Stimulated activated CD4-positive, alpha-beta T cell treated with anti-CD3 and anti-CD28 coated beads, TNF-alpha, amount 100 ng/mL, for 24 hours (primary cell): ENCODE data around the gene CEP170.
A peak's percentile ranks its signal among the peaks of the same experiment; 100 is the strongest.
"Not testable (repeated sequence)": the region's sequence is repeated elsewhere in the genome, so short reads cannot be mapped to it uniquely, and the experiment has no call there.

ENCODE experiments used
- DNase-seq, 3 experiments: peaks; one replicate each; pipeline ENCODE4 v3.0.0-alpha.2; 2020; ENCODE audit warnings: low read depth in 3 of 3

Gene CEP170

GRCh38 chr1:243173758-243174369 lies 81.2 kb downstream of the CEP170 start:
- DNase-seq: not testable (repeated sequence)

DNA sequence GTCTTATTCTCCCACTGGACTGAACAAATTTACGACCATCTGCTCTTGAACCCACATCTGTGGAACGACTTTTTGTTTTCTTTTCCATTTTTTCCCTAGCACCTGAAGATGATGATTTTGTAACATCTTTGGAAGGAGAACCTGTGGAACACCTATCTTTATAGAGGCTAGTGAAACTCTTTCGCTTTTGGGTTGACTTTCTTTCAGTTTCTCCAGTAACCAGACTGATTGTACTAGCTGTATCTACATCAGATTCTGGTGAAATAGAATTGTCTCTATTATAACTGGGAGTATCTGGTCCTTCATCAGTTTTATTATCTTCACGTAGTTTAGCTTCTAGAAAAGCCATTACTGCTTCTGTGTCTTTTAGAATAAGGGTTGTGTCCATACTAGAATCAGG lies 90.2 kb downstream of the CEP170 start:
- DNase-seq: not testable (repeated sequence)

DNA sequence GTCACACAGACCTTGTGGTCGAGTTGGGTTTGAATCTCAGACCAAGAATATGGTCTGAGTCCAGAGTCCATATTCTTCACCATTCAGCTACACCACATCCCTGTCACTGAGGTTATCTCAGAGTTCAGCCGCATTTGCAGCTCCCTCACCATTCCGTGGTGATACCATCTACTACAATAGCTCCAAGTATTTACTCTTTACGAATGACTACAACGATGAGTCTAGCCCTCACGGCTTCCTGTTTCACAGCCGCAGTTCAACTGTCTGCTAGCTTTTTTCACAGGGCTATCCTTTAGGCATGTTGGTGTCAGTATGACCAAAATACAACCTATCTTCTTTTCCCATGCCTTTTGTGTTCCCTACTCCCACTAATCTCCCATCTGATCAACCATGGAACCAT lies 104.2 kb downstream of the CEP170 start:
- not testable (repeated sequence) for DNase-seq

DNA sequence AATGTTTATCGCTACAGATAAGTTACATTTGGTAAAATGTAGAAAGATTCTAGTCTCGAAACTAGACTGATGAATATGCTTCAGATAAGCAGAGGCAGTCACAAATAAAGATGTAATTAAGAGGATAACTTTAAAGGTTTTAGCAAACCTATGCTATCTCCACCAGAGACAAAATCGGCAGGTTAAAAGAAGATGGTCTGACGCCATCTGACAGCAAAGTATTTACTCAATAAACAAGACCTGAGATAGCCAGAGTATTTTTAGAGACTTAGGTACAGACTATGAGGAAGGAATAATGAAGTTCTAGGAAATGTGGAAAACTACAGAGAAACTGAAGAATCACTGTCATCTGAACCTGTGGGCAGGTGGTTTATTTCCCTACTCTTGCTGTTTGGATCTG lies 106.0 kb downstream of the CEP170 start:
- not testable (repeated sequence) for DNase-seq

DNA sequence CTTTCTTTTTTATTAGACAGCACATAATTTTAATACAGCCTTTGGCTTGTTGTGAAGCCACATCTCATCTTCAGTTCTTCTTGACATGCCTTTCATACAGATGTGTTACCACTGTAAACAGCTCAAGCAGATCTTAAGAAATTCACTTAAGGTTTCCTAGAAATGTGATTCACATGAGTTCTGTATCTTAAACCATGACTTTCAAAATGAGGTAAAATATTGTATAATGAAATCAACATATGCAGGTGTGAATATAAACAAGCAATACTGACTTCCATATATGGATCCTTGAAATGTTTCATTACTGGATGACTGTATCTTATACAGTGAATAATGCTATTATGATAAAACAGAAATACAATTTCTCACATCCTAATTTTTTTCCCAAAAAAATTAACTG lies 107.7 kb downstream of the CEP170 start:
- not testable (repeated sequence) for DNase-seq

- DNase-seq: not testable (repeated sequence)
Measured at GRCh38 chr1:243140498-243140897, 114.6 kb downstream of the CEP170 start.

GRCh38 chr1:243122876-243123409 lies 132.1 kb downstream of the CEP170 start:
- not testable (repeated sequence) for DNase-seq

DNA sequence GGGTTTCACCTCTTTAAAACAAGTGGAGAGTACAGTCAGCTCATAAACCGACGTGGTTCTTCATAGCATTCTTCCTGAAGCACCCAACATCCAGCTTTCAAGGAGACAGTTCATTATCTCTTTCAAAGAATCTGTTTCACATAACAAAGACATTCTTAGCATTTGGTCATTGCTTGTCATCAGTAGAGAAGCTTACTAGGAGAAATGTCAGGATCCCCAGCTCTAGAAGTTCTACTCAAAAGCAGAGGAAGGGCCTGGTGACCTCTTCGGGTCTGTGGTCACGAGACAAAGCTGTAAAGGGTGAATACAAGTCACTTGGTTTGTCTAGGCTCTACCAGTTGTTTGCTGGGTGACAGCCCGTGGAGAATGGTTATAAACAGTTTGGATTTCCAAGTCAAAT lies 133.1 kb downstream of the CEP170 start:
- DNase-seq: not testable (repeated sequence)

DNA sequence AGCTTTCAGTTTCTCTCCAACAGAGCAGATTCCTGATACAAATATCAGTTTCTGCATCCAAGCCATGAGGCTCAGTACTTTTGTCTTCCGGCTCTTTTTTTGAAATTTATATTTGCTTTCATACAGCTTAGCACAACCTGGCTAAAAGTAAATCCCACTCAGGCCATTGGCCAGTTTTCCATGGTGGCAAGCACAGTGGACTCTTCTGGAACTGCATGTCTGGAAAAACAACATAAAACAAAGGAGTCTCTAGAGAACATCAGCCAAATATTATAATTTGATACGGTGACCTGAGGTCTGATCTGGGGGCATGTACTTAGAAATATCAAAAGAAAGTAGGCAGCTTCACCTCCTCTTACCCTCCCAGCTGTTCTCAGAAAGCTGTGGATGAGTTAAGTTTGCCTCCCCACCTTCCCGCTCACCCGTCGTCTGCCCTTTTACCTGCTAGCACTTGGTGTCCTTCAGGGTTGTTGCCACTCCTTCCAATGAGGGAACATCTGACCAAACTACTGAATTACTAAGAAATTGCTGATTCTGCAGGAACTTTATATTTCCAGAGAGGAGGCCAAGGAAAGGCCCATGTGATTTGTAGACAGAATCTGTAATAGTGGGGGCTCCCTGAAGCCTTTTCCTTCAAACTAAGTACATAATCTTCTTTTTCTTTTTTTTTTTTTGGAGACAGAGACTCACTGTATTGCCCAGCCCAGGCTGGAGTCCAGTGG lies 136.3 kb downstream of the CEP170 start:
- not testable (repeated sequence) for DNase-seq

GRCh38 chr1:243116187-243116586 lies 138.9 kb downstream of the CEP170 start:
- DNase-seq: not testable (repeated sequence)

DNA sequence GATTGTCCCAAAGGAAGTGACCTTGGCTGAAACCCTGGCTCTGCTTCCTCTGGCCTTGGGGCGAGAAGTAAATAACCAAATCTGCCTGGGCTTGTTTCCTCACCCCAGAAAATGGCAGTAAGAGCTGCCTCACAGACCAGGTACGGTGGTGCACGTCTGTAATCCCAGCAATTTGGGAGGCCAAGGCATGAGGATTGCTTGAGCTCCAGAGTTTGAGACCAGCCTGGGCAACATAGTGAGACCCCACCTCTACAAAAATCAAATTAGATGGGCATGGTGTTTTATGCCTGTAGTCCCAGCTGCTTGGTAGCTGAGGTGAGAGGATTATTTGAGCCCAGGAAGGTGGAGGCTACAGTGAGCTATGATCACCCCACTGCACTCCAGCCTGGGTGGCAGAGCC lies 140.3 kb downstream of the CEP170 start:
- DNase-seq: not testable (repeated sequence)

DNA sequence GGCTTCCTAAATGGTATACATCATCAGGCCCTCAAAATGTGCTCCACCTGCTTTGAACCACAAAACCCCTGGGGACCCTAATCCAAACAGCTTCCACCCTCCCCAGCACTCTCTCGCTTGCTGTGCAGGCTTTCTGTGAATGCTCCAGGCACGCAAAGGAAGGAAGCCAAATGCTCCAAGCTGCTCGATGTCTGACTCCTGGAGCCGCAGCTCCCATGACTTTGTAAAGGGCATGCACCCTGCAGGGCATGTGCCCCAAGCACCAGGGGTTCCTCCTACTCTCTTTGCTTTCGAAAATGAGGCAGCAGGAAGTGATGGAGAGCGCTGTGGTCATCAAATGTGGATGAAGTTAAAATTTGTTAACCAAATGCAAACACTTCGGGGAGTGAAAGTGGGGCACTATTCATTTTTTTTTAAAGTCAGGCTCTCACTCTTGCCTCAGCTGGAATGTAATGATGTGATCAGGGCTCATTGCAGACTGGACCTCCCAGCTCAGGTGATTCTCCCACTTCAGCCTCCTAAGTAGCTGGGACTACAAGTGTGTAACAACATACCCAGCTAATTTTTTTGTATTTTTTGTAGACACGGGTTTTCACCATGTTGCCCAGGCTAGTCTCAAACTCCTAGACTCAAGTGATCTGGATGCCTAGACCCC lies 140.9 kb downstream of the CEP170 start:
- not testable (repeated sequence) for DNase-seq

DNA sequence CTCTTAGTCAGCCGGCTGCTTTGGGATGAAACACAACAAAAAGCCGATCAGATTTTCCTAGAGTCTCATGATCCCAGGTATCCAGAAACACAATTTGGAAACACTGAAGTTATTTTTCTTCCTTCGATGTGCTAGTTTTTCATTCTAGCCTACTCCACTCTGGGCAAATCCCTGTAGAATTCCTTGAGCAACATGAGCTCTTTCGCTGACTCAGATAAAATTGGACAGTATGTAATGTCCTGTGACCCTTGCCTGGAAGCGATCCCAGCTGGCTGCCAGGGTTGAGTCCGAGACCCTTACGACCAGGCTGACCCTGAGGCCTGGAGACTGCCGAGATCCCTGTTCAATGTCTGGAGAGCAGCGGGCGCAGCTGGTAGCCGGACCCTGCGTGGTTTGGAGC lies 147.9 kb downstream of the CEP170 start:
- not testable (repeated sequence) for DNase-seq

- DNase-seq: not testable (repeated sequence)
Measured at GRCh38 chr1:243105652-243106332, 149.3 kb downstream of the CEP170 start.

- not testable (repeated sequence) for DNase-seq
Measured at GRCh38 chr1:243105104-243105503, 150.0 kb downstream of the CEP170 start.

DNA sequence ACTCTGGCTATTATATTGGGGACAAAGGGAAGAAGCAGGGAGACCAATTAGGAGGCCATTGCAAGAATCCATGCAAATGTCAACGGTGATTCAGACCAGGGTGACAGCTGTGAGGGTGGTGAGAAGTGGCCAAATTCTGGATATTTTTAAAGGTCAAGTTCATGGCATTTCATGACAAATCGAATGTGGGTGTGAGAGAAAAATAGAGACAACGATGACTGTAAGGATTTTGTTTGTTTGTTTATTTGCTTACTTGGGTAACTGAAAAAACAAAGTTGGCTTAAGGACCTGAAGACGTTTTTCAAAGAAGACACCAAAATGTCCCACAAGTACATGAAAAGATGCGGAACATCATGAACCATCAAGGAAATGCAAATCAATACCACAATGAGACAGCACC lies 150.6 kb downstream of the CEP170 start:
- DNase-seq: not testable (repeated sequence)

DNA sequence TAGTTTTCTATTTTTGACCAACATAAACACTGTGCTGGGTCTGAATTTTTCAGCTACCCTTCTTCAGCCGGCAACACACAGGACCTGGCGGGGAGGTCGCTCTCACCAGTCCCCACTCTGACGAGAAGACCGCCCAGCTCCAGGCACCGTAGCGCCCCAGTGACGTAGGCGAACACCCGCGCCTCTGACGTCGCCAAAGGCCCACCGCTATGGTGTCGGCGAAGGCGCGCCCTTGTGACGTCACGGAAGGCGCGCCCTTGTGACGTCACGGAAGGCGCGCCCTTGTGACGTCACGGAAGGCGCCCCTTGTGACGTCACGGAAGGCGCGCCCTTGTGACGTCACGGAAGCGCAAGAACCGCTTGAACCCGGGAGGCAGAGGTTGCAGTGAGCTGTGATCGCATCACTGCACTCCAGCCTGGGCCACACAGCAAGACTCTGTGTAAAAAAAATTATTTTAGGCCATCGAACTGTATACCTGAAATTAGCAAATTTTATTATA lies 153.5 kb downstream of the CEP170 start:
- DNase-seq: peak in 2 of 3 experiments; percentile 31 to 65

- not testable (repeated sequence) for DNase-seq
Measured at GRCh38 chr1:243087368-243087767, 167.7 kb downstream of the CEP170 start.
